BLaER1 treated with 17β-estradiol and CSF1 and Interleukin-3, amounts not matched to agents 10 nM and 100 nM (cell line): ENCODE measurements around the gene SLIT3.

Experiments
- H3K27ac ChIP-seq, 11 experiments: shearing (Covaris generic); formaldehyde crosslinking; 2 replicates each; pipeline ENCODE4 v1.8.1; 2022
- H3K27me3 ChIP-seq, 11 experiments: shearing (Covaris generic); formaldehyde crosslinking; 2 replicates each; pipeline ENCODE4 v1.8.1; 2022
- H3K36me3 ChIP-seq, 11 experiments: shearing (Covaris generic); formaldehyde crosslinking; 2 replicates each; pipeline ENCODE4 v1.8.1; 2022
- H3K4me1 ChIP-seq, 10 experiments: shearing (Covaris generic); formaldehyde crosslinking; 2 replicates each; pipeline ENCODE4 v1.8.1; 2022
- H3K4me2 ChIP-seq, 11 experiments: shearing (Covaris generic); formaldehyde crosslinking; 2 replicates each; pipeline ENCODE4 v1.8.1; 2022
- H3K4me3 ChIP-seq, 10 experiments: shearing (Covaris generic); formaldehyde crosslinking; 2 replicates each; pipeline ENCODE4 v1.8.1; 2022
- H3K9ac ChIP-seq, 11 experiments: shearing (Covaris generic); formaldehyde crosslinking; 2 replicates each; pipeline ENCODE4 v1.8.1; 2022
- H3K9me3 ChIP-seq, 11 experiments: shearing (Covaris generic); formaldehyde crosslinking; replicated peaks in 1 of 11; 2 replicates each; pipeline ENCODE4 v1.8.1; 2022
- H4K20me1 ChIP-seq, 11 experiments: shearing (Covaris generic); formaldehyde crosslinking; 2 replicates each; pipeline ENCODE4 v1.8.1; 2022
- Cebpa-rat ChIP-seq, 11 experiments: shearing (Covaris generic); IDR thresholded peaks; 2 replicates each; pipeline ENCODE4 v1.8.1; 2022

Gene SLIT3

GRCh38 chr5:169302491-169303118 lies 1.7 kb upstream of the SLIT3 start:
- 0 out of 22 replicates have a peak overlapping the region, but pooled peaks of 2 of the 11 experiments have one; percentile 13 to 19 for H3K4me2 ChIP-seq
- TF ChIP-seq Cebpa-rat (IDR thresholded peaks at IDR 0.05): no peak

GRCh38 chr5:169301986-169302385 lies 1.0 kb upstream of the SLIT3 start:
- Histone ChIP-seq H3K9me3 (peaks cover 0 to 9% (median 0%) of the 10 kb centered on the region in 11 experiments; a peak in 6 of 22 replicates), H3K9ac (no peak overlapping the region), H3K4me1 (peaks cover 0 to 5% (median 0%) of the 10 kb centered on the region in 10 experiments; a peak in 2 of 20 replicates), H3K4me2 (0 out of 22 replicates have a peak overlapping the region, but pooled peaks of 2 of the 11 experiments have one; percentile 13 to 19), H3K36me3 (no peaks in the 10 kb centered on the region), H4K20me1 (0 out of 22 replicates have a peak, but pooled peaks cover 0 to 4% (median 0%) of the 10 kb centered on the region in 11 experiments), H3K27me3 (peaks cover 28 to 44% (median 37%) of the 10 kb centered on the region in 11 experiments), H3K4me3 (no peak overlapping the region), H3K27ac (no peak overlapping the region)
- TF ChIP-seq Cebpa-rat (IDR thresholded peaks at IDR 0.05): no peak

More at GRCh38 chr5:169302491-169303118, 1.7 kb upstream of the SLIT3 start:
- H3K4me1 ChIP-seq: peaks cover 0 to 5% (median 0%) of the 10 kb centered on the region in 10 experiments; a peak in 2 of 20 replicates
- 0 out of 22 replicates have a peak, but pooled peaks cover 0 to 4% (median 0%) of the 10 kb centered on the region in 11 experiments for H4K20me1 ChIP-seq
- no peak overlapping the region for H3K27ac ChIP-seq
- H3K9me3 ChIP-seq: peaks cover 0 to 9% (median 0%) of the 10 kb centered on the region in 11 experiments; a peak in 6 of 22 replicates
- H3K36me3 ChIP-seq: no peaks in the 10 kb centered on the region
- peaks cover 28 to 44% (median 37%) of the 10 kb centered on the region in 11 experiments for H3K27me3 ChIP-seq
- H3K4me3 ChIP-seq: no peak overlapping the region
- no peak overlapping the region for H3K9ac ChIP-seq

- peak overlapping the region in 4 of 10 experiments; percentile 42 to 62 (median 52); a peak in 2 of 20 replicates for H3K4me3 ChIP-seq
Measured at GRCh38 chr5:169301386-169301934, 521 bp upstream of the SLIT3 start.

GRCh38 chr5:169299663-169300467 lies 1.1 kb downstream of the SLIT3 start:
- Histone ChIP-seq H3K4me3 (no peak overlapping the region; a peak in 1 of 20 replicates), H3K4me2 (no peak overlapping the region; a peak in 1 of 22 replicates), H3K27ac (no peak overlapping the region)

More at GRCh38 chr5:169301386-169301934, 521 bp upstream of the SLIT3 start:
- TF ChIP-seq Cebpa-rat (IDR thresholded peaks at IDR 0.05): no peak
- no peak overlapping the region for H3K9ac ChIP-seq
- no peak overlapping the region for H3K27ac ChIP-seq
- 0 out of 22 replicates have a peak, but pooled peaks cover 0 to 4% (median 0%) of the 10 kb centered on the region in 11 experiments for H4K20me1 ChIP-seq
- peak overlapping the region in 2 of 11 experiments; percentile 61 to 70; a peak in 2 of 22 replicates for H3K4me2 ChIP-seq
- H3K4me1 ChIP-seq: peaks cover 0 to 5% (median 0%) of the 10 kb centered on the region in 10 experiments; a peak in 2 of 20 replicates
- H3K27me3 ChIP-seq: peaks cover 28 to 44% (median 37%) of the 10 kb centered on the region in 11 experiments
- H3K36me3 ChIP-seq: no peaks in the 10 kb centered on the region
- peaks cover 0 to 9% (median 0%) of the 10 kb centered on the region in 11 experiments; a peak in 6 of 22 replicates for H3K9me3 ChIP-seq

GRCh38 chr5:169299191-169299662 lies 1.7 kb downstream of the SLIT3 start:
- peaks cover 0 to 5% (median 0%) of the 10 kb centered on the region in 10 experiments; a peak in 2 of 20 replicates for H3K4me1 ChIP-seq
- H3K4me2 ChIP-seq: no peak overlapping the region
- H3K27ac ChIP-seq: no peak overlapping the region
- H3K4me3 ChIP-seq: no peak overlapping the region
- H3K36me3 ChIP-seq: no peaks in the 10 kb centered on the region
- H3K9me3 ChIP-seq: peaks cover 0 to 9% (median 0%) of the 10 kb centered on the region in 11 experiments; a peak in 6 of 22 replicates
- H3K9ac ChIP-seq: no peak overlapping the region
- 0 out of 22 replicates have a peak, but pooled peaks cover 0 to 4% (median 0%) of the 10 kb centered on the region in 11 experiments for H4K20me1 ChIP-seq
- TF ChIP-seq Cebpa-rat (IDR thresholded peaks at IDR 0.05): no peak
- H3K27me3 ChIP-seq: peaks cover 28 to 44% (median 37%) of the 10 kb centered on the region in 11 experiments

More at GRCh38 chr5:169299663-169300467, 1.1 kb downstream of the SLIT3 start:
- H4K20me1 ChIP-seq: 0 out of 22 replicates have a peak, but pooled peaks cover 0 to 4% (median 0%) of the 10 kb centered on the region in 11 experiments
- H3K27me3 ChIP-seq: peaks cover 28 to 44% (median 37%) of the 10 kb centered on the region in 11 experiments
- H3K36me3 ChIP-seq: no peaks in the 10 kb centered on the region
- peaks cover 0 to 9% (median 0%) of the 10 kb centered on the region in 11 experiments; a peak in 6 of 22 replicates for H3K9me3 ChIP-seq
- no peak overlapping the region for H3K9ac ChIP-seq
- peaks cover 0 to 5% (median 0%) of the 10 kb centered on the region in 10 experiments; a peak in 2 of 20 replicates for H3K4me1 ChIP-seq
- no peak for TF ChIP-seq Cebpa-rat (IDR thresholded peaks at IDR 0.05)

- H3K9ac ChIP-seq: no peak overlapping the region
- no peak overlapping the region for H3K4me2 ChIP-seq
- H3K9me3 ChIP-seq: peaks cover 0 to 9% (median 0%) of the 10 kb centered on the region in 11 experiments; a peak in 6 of 22 replicates
- TF ChIP-seq Cebpa-rat (IDR thresholded peaks at IDR 0.05): no peak
- H4K20me1 ChIP-seq: 0 out of 22 replicates have a peak, but pooled peaks cover 0 to 4% (median 0%) of the 10 kb centered on the region in 11 experiments
- H3K27me3 ChIP-seq: peaks cover 28 to 44% (median 37%) of the 10 kb centered on the region in 11 experiments
- no peak overlapping the region for H3K27ac ChIP-seq
- peaks cover 0 to 5% (median 0%) of the 10 kb centered on the region in 10 experiments; a peak in 2 of 20 replicates for H3K4me1 ChIP-seq
- no peaks in the 10 kb centered on the region for H3K36me3 ChIP-seq
- H3K4me3 ChIP-seq: no peak overlapping the region
Measured at GRCh38 chr5:169298193-169298592, 2.7 kb downstream of the SLIT3 start.

GRCh38 chr5:169296419-169297143 lies 4.4 kb downstream of the SLIT3 start:
- Histone ChIP-seq H3K9ac (no peak overlapping the region), H3K36me3 (no peaks in the 10 kb centered on the region), H3K9me3 (peaks cover 0 to 9% (median 0%) of the 10 kb centered on the region in 11 experiments; a peak in 6 of 22 replicates), H3K4me1 (0 out of 20 replicates have a peak, but pooled peaks cover 0 to 5% (median 0%) of the 10 kb centered on the region in 10 experiments), H3K4me2 (no peak overlapping the region), H3K27ac (no peak overlapping the region), H3K27me3 (peaks cover 24 to 35% (median 29%) of the 10 kb centered on the region in 11 experiments), H3K4me3 (no peak overlapping the region), H4K20me1 (0 out of 22 replicates have a peak, but pooled peaks cover 0 to 4% (median 0%) of the 10 kb centered on the region in 11 experiments)
- no peak for TF ChIP-seq Cebpa-rat (IDR thresholded peaks at IDR 0.05)
